Skeletal muscle satellite cell (primary cell): ENCODE results near the gene MLLT10. TPM values are rescaled to one million over a fixed set of nuclear protein-coding genes. Genes with fewer than 3 reads are reported as not detected.

ENCODE experiments used
- H3K27me3 ChIP-seq: 2 replicates; pipeline ENCODE4 v1.7.0; 2013; ENCODE audit warnings: low read length; ENCODE audit not compliant: control insufficient read depth, insufficient read depth
- H3K36me3 ChIP-seq: 2 replicates; pipeline ENCODE4 v1.7.0; 2013; ENCODE audit warnings: mild to moderate bottlenecking, control low read depth, low read length; ENCODE audit not compliant: insufficient read depth
- H3K4me1 ChIP-seq: 2 replicates; pipeline ENCODE4 v1.7.0; 2013; ENCODE audit warnings: low read length; ENCODE audit not compliant: control insufficient read depth, insufficient read depth
- H3K4me2 ChIP-seq: 2 replicates; pipeline ENCODE4 v1.7.0; 2013; ENCODE audit warnings: mild to moderate bottlenecking, low read length
- H3K4me3 ChIP-seq: 2 replicates; pipeline ENCODE4 v1.7.0; 2013; ENCODE audit warnings: low read length
- H3K9ac ChIP-seq: 2 replicates; pipeline ENCODE4 v1.7.0; 2013; ENCODE audit warnings: mild to moderate bottlenecking, low read depth, low read length, moderate library complexity
- H3K9me3 ChIP-seq: replicated peaks from 2 replicates; pipeline ENCODE4 v1.7.0; 2013; ENCODE audit warnings: mild to moderate bottlenecking, control low read depth, low read length
- total RNA-seq: library from RNA; depleted of rRNA; stranded (reverse); fragments of >200 nt; gene quantifications from 2 replicates; pipeline ENCODE4 v1.2.3, GENCODE V29; 2012; rRNA removed

The MLLT10 gene
- total RNA-seq: 21.0 and 29.3 TPM in 2 replicates

GRCh38 chr10:21533467-21534279 lies at the start of gene MLLT10:
Gene MLLT10, plus strand, starts transcription at chr10:21534232. Its CDS starts 413 bp downstream, at chr10:21534645.
- H3K4me2 ChIP-seq: peak within 1 kb of the TSS; percentile 97
- no peaks in the 10 kb centered on the region for H3K27me3 ChIP-seq
- peak within 1 kb of the TSS; percentile 75 for H3K4me3 ChIP-seq
- H3K9me3 ChIP-seq: no peaks in the 10 kb centered on the region
- H3K9ac ChIP-seq: peak within 1 kb of the TSS; percentile 87
- H3K36me3 ChIP-seq: peaks cover 16% of the 10 kb centered on the region
- peaks cover 28% of the 10 kb centered on the region for H3K4me1 ChIP-seq

- no peaks in the 10 kb centered on the region for H3K36me3 ChIP-seq
- H3K9me3 ChIP-seq: no peaks in the 10 kb centered on the region
- H3K4me3 ChIP-seq: no peak overlapping the region
- no peaks in the 10 kb centered on the region for H3K4me1 ChIP-seq
- H3K9ac ChIP-seq: no peak overlapping the region
- no peaks in the 10 kb centered on the region for H3K27me3 ChIP-seq
- no peak overlapping the region for H3K4me2 ChIP-seq
These were observed 46.4 kb upstream of the MLLT10 start for GRCh38 chr10:21487416-21488180.

GRCh38 chr10:21488246-21488956 lies 45.6 kb upstream of the MLLT10 start:
- Histone ChIP-seq H3K9ac (no peak overlapping the region), H3K4me2 (no peak overlapping the region), H3K36me3 (no peaks in the 10 kb centered on the region), H3K27me3 (no peaks in the 10 kb centered on the region), H3K9me3 (no peaks in the 10 kb centered on the region), H3K4me1 (no peaks in the 10 kb centered on the region), H3K4me3 (no peak overlapping the region)

GRCh38 chr10:21488957-21489446 lies 45.0 kb upstream of the MLLT10 start:
- H3K27me3 ChIP-seq: no peaks in the 10 kb centered on the region
- H3K36me3 ChIP-seq: no peaks in the 10 kb centered on the region
- H3K4me1 ChIP-seq: no peaks in the 10 kb centered on the region
- no peak overlapping the region for H3K9ac ChIP-seq
- no peak overlapping the region for H3K4me3 ChIP-seq
- no peak overlapping the region for H3K4me2 ChIP-seq
- H3K9me3 ChIP-seq: no peaks in the 10 kb centered on the region

DNA sequence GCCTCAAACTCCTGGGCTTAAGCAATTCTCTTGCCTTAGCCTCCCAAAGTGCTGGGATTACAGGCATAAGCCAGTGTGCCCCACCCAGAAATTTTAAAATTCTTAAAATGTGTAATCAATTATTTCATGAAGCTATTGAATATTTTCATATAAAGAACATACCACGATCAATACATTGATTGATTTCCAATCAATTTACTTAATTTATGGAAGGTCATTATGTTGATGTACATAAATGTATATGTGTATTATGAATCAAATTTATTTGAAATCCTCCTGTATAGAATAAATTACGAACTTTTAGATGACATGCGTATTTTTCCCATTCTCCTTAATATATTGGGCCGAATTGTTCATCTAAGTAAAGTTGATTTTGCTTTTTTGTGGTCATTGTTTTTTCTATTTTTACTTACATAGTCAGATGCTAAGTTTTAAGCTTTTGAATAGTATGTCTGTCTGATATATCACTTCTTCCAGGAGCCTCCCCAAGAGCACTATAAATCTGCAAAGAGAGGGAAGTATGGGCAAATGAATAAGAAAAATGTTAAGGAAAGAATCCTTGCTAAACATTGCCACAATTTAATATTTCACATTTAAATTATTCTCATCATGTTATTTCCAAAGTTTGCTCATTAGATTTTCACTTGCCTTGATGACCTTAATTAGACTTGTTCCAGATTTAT lies 43.9 kb upstream of the MLLT10 start:
- H3K4me3 ChIP-seq: no peak overlapping the region
- no peak overlapping the region for H3K4me2 ChIP-seq
- no peaks in the 10 kb centered on the region for H3K36me3 ChIP-seq
- no peaks in the 10 kb centered on the region for H3K27me3 ChIP-seq
- H3K9me3 ChIP-seq: no peaks in the 10 kb centered on the region
- H3K9ac ChIP-seq: no peak overlapping the region
- peaks cover 8% of the 10 kb centered on the region for H3K4me1 ChIP-seq

DNA sequence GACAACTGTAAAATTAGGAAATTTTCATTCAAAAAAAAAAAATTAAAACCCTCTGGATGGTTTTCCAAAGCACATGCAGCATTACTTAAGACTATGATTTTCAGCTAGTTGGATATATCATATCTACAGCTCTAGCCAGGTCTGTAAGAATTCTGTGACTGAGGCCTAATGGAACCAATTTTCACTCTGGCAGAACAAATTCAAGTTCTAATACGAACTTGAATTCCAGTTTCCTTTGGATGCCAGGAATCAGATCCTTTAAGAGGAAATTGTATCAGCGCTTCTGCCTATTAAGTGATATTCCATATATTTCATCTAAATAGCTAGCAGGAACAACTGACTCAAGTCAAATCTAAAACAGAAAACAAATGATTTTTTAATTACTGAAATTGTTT lies 43.3 kb upstream of the MLLT10 start:
- Histone ChIP-seq H3K36me3 (no peaks in the 10 kb centered on the region), H3K4me1 (peaks cover 10% of the 10 kb centered on the region), H3K9me3 (no peaks in the 10 kb centered on the region), H3K27me3 (no peaks in the 10 kb centered on the region), H3K4me3 (no peak overlapping the region), H3K4me2 (no peak overlapping the region), H3K9ac (no peak overlapping the region)

DNA sequence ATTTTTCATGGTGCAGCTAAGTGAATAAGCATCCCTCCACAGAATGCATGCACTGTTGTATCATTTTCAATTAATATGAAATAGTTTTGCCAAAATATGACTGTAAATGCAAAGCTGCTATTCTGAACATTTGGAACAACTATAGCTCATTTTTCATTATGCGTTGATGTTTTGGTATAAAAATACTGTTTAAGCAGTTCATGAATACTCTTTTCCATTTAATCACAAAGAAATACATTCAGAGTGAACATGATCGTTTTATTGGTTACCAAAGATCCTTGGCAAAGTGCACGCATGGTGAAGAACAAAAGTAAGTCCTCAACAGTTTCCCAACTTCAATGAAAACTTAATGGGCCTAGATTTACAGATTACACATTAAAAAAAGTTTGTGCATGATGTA lies 41.6 kb upstream of the MLLT10 start:
- H3K27me3 ChIP-seq: peaks cover 2% of the 10 kb centered on the region
- no peaks in the 10 kb centered on the region for H3K36me3 ChIP-seq
- H3K9ac ChIP-seq: no peak overlapping the region
- H3K4me1 ChIP-seq: peaks cover 12% of the 10 kb centered on the region
- H3K9me3 ChIP-seq: no peaks in the 10 kb centered on the region
- H3K4me2 ChIP-seq: no peak overlapping the region
- no peak overlapping the region for H3K4me3 ChIP-seq

DNA sequence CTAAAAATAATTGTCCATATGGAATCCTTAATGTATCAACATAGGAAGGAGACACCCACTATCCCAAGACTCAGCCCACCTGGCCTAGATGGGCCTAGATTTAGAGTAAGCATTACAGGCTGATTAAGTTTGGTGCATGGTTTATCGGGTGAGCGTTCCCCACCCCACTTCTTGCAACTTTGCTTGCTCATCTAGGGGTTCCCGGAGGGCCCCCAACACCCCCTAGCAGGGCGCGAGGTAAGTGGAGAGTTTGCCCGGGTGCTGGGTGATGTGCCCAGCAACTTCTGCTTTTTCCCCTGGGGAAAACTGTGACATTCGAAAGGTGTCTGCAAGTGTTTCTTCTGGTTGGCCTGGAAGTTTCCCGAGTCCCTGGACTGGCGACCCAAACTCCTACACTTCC lies 40.2 kb upstream of the MLLT10 start:
- Histone ChIP-seq H3K36me3 (no peaks in the 10 kb centered on the region), H3K27me3 (peaks cover 14% of the 10 kb centered on the region), H3K4me3 (no peak overlapping the region), H3K4me2 (peak overlapping the region; percentile 100), H3K9me3 (no peaks in the 10 kb centered on the region), H3K9ac (no peak overlapping the region), H3K4me1 (peaks cover 13% of the 10 kb centered on the region)

GRCh38 chr10:21494191-21495001 lies 39.6 kb upstream of the MLLT10 start:
- Histone ChIP-seq H3K27me3 (peaks cover 19% of the 10 kb centered on the region), H3K36me3 (no peaks in the 10 kb centered on the region), H3K4me1 (peaks cover 13% of the 10 kb centered on the region), H3K4me2 (peak overlapping the region; percentile 100), H3K9ac (peak overlapping the region; percentile 67), H3K4me3 (peak overlapping the region; percentile 98), H3K9me3 (no peaks in the 10 kb centered on the region)

- H3K9me3 ChIP-seq: no peaks in the 10 kb centered on the region
- H3K9ac ChIP-seq: peak overlapping the region; percentile 67
- peaks cover 13% of the 10 kb centered on the region for H3K4me1 ChIP-seq
- H3K27me3 ChIP-seq: peaks cover 19% of the 10 kb centered on the region
- H3K4me3 ChIP-seq: peak overlapping the region; percentile 98
- H3K36me3 ChIP-seq: no peaks in the 10 kb centered on the region
- peak overlapping the region; percentile 100 for H3K4me2 ChIP-seq
These were observed 38.9 kb upstream of the MLLT10 start for GRCh38 chr10:21495002-21495751.
